ENCODE data around the gene IGSF11. TPM values are rescaled to one million over a fixed set of nuclear protein-coding genes. Genes with fewer than 3 reads are reported as not detected.

IGSF11 gene
- total and polyA plus RNA-seq, 2 donors (not counting 1 experiment from before 2014, with no cell fraction given) = not detected

- no peaks in the 10 kb centered on the region for H3K9me3 Mint-ChIP-seq (ENCODE audit: insufficient read depth)
- DNase-seq (no peak), ATAC-seq (ENCODE audit: low read depth) (no peak)
- no peaks in the 10 kb centered on the region for H3K79me2 ChIP-seq (ENCODE audit: control insufficient read depth, insufficient read depth, low read length)
- H4K20me1 ChIP-seq (ENCODE audit: control insufficient read depth, insufficient read depth, low read length, poor library complexity, severe bottlenecking) = no peaks in the 10 kb centered on the region
- no peaks in the 10 kb centered on the region for H3K4me1 ChIP-seq (ENCODE audit: control insufficient read depth in 2 of 2, insufficient read depth in 2 of 2, low read length in 2 of 2)
- H3K36me3 ChIP-seq (replicated peaks in 1 of 2; ENCODE audit: control extremely low read depth in 1 of 2, control insufficient read depth in 1 of 2, extremely low read depth in 1 of 2, insufficient read depth in 2 of 2, low read length in 1 of 2) = no peaks in the 10 kb centered on the region
- no peak overlapping the region for H2AFZ ChIP-seq (ENCODE audit: insufficient read depth, low read depth, low read length, poor library complexity, severe bottlenecking)
- H3K27ac ChIP-seq (ENCODE audit: low read length in 2 of 2) = no peak overlapping the region
- intact Hi-C loops (cut with micrococcal nuclease) = no loop called here
- H3K27ac Mint-ChIP-seq = no peak overlapping the region
- no peaks in the 10 kb centered on the region for H3K4me1 Mint-ChIP-seq
- peaks cover 24% of the 10 kb centered on the region for H3K27me3 Mint-ChIP-seq
- TF ChIP-seq EZH2 (IDR thresholded peaks at IDR 0.05; ENCODE audit: borderline replicate concordance, insufficient read depth, low read depth, low read length, poor library complexity, severe bottlenecking) (no peak), CTCF (IDR thresholded peaks at IDR 0.05) (no peak)
- no peak overlapping the region for H3K4me2 ChIP-seq (replicated peaks; ENCODE audit: low read depth, low read length, poor library complexity, severe bottlenecking)
- no peaks in the 10 kb centered on the region for H3K27me3 ChIP-seq (replicated peaks in 1 of 4; ENCODE audit: control extremely low read depth in 1 of 4, control insufficient read depth in 3 of 4, insufficient read depth in 4 of 4, low read length in 3 of 4)
- no peak overlapping the region for H3K4me3 ChIP-seq (ENCODE audit: control extremely low read depth in 1 of 5, extremely low read depth in 1 of 5, insufficient read depth in 1 of 5, low read depth in 2 of 5, low read length in 4 of 5)
- no peak overlapping the region for H3K4me3 Mint-ChIP-seq
- H3K9ac ChIP-seq (ENCODE audit: low read length) = no peak overlapping the region
- POLR2A ChIA-PET = no interaction called here
- no peaks in the 10 kb centered on the region for H3K9me3 ChIP-seq (ENCODE audit: control extremely low read depth in 1 of 3, control insufficient read depth in 2 of 3, insufficient read depth in 1 of 3, low read length in 2 of 3)
- CTCF ChIA-PET = no interaction called here
- no CpG with 5 or more reads among the region's 1 CpG for WGBS (ENCODE audit: insufficient coverage)
Observed at GRCh38 chr3:119018690-119019463, 15.8 kb downstream of the IGSF11 start.

GRCh38 chr3:119015942-119016341 lies 18.7 kb downstream of the IGSF11 start:
- Histone ChIP-seq H3K9ac (ENCODE audit: low read length) (no peak overlapping the region), H3K4me2 (replicated peaks; ENCODE audit: low read depth, low read length, poor library complexity, severe bottlenecking) (no peak overlapping the region), H3K9me3 (ENCODE audit: control extremely low read depth in 1 of 3, control insufficient read depth in 2 of 3, insufficient read depth in 1 of 3, low read length in 2 of 3) (no peaks in the 10 kb centered on the region), H4K20me1 (ENCODE audit: control insufficient read depth, insufficient read depth, low read length, poor library complexity, severe bottlenecking) (no peaks in the 10 kb centered on the region), H3K4me3 (ENCODE audit: control extremely low read depth in 1 of 5, extremely low read depth in 1 of 5, insufficient read depth in 1 of 5, low read depth in 2 of 5, low read length in 4 of 5) (no peak overlapping the region), H3K79me2 (ENCODE audit: control insufficient read depth, insufficient read depth, low read length) (no peaks in the 10 kb centered on the region), H3K36me3 (replicated peaks in 1 of 2; ENCODE audit: control extremely low read depth in 1 of 2, control insufficient read depth in 1 of 2, extremely low read depth in 1 of 2, insufficient read depth in 2 of 2, low read length in 1 of 2) (no peaks in the 10 kb centered on the region), H3K27ac (ENCODE audit: low read length in 2 of 2) (no peak overlapping the region), H2AFZ (ENCODE audit: insufficient read depth, low read depth, low read length, poor library complexity, severe bottlenecking) (no peak overlapping the region), H3K27me3 (replicated peaks in 1 of 4; ENCODE audit: control extremely low read depth in 1 of 4, control insufficient read depth in 3 of 4, insufficient read depth in 4 of 4, low read length in 3 of 4) (no peaks in the 10 kb centered on the region), H3K4me1 (ENCODE audit: control insufficient read depth in 2 of 2, insufficient read depth in 2 of 2, low read length in 2 of 2) (no peaks in the 10 kb centered on the region)
- ATAC-seq (ENCODE audit: low read depth) = no peak
- DNase-seq = no peak
- H3K27me3 Mint-ChIP-seq = peaks cover 26% of the 10 kb centered on the region
- H3K27ac Mint-ChIP-seq = no peak overlapping the region
- CTCF ChIA-PET = no interaction called here
- H3K9me3 Mint-ChIP-seq (ENCODE audit: insufficient read depth) = no peaks in the 10 kb centered on the region
- intact Hi-C loops (cut with micrococcal nuclease) = no loop called here
- no peaks in the 10 kb centered on the region for H3K4me1 Mint-ChIP-seq
- WGBS (ENCODE audit: insufficient coverage) = 78% methylated on average over 1 of the region's 2 CpGs
- POLR2A ChIA-PET = no interaction called here
- H3K4me3 Mint-ChIP-seq = no peak overlapping the region
- TF ChIP-seq EZH2 (IDR thresholded peaks at IDR 0.05; ENCODE audit: borderline replicate concordance, insufficient read depth, low read depth, low read length, poor library complexity, severe bottlenecking) (no peak), CTCF (IDR thresholded peaks at IDR 0.05) (no peak)
